Right hindlimb (tissue), 1 donor: ENCODE measurements around the gene MTHFSD.

Experiments
- DNase-seq: peaks from one replicate; pipeline ENCODE4 v3.0.0-alpha.2; 2018

MTHFSD gene

DNA sequence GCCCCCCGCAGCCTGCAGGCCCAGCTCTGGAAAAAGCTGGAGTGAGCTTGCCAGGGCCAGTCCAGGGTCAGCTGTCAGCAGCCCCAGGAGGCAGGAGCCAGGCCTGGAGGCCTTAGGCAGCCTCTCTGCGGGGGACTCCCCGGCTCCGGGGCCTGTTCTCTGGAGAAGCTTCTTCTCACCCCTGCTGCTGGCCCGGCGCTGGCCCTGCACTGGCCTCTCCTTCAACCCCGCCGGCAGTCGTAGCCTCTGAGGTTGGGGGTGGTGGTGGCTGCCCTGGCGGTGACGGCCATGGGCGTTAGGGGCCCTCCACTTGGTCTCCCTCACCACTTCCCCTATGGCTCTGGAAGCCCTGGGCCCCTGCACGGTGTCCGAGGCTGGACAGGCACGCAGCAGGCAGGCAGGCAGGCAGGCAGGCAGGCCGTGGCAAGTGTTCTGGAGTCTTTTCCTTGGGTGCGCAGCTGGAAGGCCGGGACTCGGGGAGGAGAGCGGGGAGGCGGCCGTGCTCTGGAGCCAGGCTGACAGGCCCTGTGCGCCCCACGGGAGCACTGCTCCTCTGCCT lies 42.7 kb downstream of the MTHFSD start:
- no peak for DNase-seq

- no peak for DNase-seq
Observed at GRCh38 chr16:86511317-86512161, 43.5 kb downstream of the MTHFSD start.

- DNase-seq, result no peak
Observed at GRCh38 chr16:86510465-86511261, 44.4 kb downstream of the MTHFSD start, which contains the start of gene FOXF1. FOXF1 (plus strand) TSS chr16:86510527; CDS start chr16:86510570, 43 bp downstream.

- DNase-seq, result peak; percentile 54
Observed at GRCh38 chr16:86509759-86510464, 45.1 kb downstream of the MTHFSD start.

DNA sequence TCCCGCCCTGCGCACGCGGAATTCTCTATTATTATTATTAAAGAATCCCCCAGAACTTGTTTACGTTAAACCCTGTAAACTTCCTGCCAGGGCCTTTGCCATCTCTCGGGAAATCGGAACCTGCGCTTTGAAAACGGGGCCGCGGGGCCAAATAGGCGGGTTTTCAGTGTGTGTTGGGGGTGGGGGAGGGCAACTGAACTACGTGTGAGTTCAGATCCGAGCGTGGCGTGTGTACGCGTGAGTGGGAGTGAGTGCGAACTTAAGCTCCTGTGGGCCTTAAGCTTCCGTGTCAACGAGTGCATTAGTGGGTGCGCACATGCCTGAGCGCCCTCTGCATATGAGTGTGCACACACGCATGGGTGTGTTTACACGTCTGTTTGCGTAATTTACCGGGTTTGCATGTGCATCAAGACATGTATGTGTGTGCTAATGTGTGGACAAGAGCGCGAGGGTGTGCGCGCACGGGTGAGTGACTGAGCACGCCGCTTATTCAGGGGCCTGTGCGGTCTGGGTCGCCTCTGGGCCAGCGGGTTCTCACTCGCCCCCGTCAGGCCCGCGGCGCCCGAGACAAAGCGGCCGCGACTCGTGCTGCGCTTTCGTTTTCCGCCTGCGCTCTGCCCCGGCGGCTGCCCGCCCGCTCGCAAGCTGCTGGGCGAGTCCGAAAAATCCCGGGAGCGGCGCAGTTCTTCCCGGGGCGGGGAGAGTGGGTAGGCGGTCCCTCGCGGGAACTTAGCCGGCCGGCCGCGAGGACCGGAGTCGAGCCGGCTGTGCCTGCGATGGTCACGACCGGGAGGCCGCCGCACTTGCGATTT lies 45.9 kb downstream of the MTHFSD start:
- DNase-seq, result peak; percentile 62

DNA sequence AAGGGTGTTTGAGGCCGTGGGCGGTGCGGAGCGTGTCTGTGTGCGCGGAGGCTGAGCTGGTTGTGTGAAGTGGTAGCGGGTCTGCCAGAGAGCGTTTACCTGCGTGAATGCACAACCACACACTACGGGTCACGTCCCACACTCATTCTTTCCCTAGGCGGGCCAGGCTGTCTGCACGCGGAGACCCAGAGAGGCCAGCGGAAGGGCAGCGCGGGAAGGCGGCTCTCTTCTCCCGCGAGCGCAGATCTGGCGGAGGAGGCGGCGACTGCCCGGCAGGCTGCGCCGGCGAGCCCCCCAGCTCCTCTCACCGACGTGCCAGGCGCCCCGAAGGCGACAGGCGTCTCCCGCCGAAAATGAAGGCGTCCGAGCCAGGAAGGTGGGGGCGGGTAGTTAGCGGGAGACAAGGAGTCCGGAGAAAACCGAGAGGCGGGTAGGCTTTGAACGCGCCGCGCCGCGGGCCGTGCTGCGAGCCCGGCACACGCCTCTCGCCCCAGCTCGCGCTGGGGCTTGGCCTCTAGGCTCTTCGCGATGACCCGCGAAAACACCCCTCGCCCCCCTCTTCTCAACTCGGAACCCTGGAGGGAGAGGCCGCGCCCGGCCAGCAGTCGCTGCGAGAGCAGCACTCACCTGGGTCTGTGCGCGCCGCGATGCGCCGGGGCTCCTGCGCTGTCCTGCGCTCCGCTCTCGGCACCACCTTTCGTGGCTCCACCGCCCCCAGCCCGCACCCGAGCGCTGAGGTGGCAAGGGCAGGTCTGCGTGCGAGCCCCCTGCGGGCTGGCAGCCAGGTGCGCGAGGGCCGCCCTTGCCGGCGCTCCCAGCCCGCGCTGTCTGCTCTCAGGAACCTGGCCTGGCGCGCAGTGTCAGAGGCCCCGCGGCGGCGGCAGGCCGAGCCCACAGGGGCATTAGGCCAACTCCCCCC lies 46.7 kb downstream of the MTHFSD start:
- no peak for DNase-seq

- DNase-seq, result no peak
Observed at GRCh38 chr16:86507173-86508027, 47.6 kb downstream of the MTHFSD start.

GRCh38 chr16:86505899-86506864 lies 48.9 kb downstream of the MTHFSD start:
- DNase-seq, result no peak

GRCh38 chr16:86505185-86505898 lies 49.7 kb downstream of the MTHFSD start:
- no peak for DNase-seq

DNA sequence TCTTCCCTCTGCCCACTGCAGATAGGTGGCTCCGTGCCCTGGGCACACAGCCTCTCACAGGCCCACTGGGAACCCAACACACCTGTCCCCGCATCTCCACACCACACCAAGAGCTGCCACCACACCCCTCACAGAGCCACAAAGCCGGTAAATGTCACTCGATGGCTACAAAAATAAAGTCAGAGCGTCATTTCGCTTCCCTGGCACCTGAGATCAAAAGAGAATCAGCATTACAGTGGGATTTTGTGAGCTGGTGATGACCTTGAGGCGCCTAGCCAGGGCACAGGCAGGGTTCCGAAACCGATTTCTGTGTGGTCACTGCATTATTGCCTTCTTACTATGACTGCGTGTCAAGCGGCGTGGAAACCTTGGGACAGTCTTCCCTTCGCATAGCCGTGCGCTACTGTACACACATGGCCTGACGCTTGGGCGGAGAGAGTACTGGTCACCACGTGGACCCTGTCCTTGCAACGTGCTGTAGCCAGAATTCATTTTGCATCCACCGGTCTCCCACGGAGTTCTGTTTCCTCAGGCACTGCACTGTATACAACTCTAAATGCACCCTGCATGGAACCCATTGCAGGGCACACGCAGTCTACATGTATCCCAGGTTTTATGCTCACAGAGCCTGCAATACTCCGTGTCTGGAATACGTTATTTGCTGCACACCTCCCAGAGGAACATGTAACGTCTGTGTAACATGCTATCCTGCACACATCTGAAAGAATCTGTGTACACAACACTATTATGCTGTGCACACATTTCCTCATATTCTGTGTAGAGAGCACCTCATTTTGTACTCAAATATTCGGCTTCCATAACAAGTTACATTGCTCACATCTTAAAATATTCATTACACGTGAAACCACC lies 50.5 kb downstream of the MTHFSD start:
- no peak for DNase-seq

GRCh38 chr16:86503830-86504229 lies 51.2 kb downstream of the MTHFSD start:
- DNase-seq, result no peak

DNA sequence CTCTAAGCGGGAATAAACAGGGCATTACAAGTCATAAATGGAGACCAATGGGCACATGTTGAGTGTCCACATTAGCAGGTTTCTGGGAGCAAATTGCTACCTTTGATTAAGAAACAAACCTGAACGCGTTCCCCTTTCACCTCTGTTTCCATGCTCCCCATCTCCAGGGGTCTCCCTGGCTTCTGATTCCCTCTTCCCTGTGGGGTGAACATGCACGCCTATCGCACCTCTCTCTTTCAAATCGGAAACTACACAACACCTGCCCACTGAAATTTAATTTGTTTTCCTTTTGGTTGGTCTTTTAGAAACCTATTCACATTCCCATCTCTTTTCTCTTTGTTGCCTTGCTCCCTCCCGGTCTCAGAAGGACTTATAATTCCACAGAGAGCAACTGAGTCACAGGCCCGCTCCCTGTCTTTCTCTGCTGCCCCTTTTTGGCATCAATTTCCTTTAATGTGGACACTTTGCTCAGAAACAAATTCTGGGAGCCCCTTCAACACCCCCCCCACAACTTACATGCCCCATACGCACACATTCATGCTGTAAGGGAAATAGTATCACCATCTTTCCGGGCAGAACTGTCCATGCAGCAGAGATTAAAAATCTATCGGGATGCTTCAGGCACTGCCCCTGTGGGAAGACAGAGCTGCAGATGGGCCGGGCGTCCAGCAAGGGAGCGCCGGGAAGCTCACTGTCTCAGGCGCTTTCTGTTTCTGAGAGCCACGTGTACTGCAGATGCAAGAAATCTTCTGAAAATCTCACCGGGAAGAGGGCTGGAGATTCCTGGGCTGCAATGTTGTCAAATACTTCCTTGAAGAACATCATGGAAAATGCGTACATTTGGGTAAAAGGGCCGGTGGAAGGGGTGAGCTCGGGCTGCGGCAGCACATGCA lies 51.9 kb downstream of the MTHFSD start:
- no peak for DNase-seq

DNA sequence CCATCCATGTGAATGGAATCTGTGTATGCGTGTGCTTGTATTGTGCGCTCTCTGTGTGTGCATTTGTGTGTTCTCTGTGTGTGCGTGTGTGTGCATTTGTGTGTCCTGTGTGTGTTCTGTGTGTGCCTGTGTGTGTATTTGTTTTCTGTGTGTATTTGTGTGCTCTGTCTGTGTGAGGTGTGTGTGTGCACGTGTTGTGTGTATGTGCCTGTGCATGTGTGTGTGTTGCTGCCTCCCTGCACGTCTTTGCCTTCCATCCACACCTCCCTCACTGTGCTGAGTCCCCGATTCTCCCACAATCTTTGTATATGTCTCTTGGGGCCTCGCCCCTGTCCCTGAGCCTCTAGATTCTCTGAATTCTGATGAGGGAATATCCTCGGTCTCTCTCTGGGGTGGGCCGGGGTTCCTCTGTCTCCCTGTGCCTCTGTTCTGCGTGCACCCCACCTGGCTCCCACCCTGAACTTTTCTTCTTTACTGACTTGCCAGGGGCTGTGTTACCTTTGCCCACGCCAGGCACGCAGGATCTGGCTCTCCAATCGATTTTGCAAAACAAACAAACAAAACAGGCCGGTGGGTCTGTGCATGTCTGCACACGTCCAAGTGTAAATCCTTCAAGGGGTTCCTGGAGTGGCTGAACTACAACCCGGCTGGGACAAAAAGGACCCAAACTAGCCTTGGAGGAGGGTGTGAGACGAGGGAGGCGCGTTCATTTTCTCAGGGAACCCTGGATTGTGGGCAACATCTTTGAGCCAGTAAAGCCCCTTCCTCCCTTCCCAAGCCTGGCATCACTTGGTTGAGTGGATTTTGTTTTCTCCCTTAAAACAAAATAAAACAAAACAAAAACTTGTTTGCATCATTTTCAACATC lies 52.8 kb downstream of the MTHFSD start:
- DNase-seq, result no peak

DNA sequence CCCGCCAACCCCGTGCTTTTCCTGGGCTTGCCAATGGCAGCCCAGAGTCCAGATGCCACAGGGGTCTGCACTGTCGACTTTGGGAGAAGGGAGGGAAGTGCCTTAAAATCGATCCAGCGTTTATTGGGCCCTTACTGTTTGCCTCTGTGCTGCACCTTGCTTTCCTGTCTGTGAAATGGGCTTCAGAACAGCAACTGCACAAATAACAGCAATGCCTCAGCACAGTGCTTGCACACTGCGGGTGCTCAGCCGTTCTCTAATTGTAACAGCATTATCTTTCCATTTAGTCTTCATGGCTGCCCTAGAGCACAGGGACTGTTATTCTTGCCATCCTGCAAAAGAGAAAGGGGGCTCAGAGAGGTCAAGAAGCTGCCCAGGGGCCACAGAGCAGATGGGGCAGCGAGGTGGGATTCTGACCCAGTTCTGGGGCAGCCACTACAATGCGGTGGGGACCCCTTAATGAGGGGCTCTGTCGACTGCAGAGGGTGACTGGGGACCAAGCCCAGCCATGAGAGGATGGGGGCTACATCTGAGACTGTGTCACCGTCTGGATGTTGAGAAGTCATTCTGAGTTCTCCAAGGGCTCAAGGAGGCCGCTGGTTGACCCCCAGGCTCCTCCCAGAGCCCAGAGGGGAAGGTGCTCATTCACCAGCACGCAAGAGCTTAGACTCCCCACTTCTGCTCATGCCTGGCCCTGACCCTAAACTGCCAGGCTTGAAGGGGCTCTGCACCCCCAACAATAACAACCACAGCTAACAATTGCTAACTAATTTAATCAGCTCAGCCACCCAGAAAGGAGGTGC lies 54.1 kb downstream of the MTHFSD start:
- no peak for DNase-seq
